ENCODE measurements around the gene ZNF532. TPM values are rescaled to one million over a fixed set of nuclear protein-coding genes. Genes with fewer than 3 reads are reported as not detected.
A peak's percentile ranks its signal among the peaks of the same experiment; 100 is the strongest.

Gene ZNF532
- total RNA-seq, 4 donors from 2014 or later, result 48.3 to 128 (median 96.2) TPM

DNA sequence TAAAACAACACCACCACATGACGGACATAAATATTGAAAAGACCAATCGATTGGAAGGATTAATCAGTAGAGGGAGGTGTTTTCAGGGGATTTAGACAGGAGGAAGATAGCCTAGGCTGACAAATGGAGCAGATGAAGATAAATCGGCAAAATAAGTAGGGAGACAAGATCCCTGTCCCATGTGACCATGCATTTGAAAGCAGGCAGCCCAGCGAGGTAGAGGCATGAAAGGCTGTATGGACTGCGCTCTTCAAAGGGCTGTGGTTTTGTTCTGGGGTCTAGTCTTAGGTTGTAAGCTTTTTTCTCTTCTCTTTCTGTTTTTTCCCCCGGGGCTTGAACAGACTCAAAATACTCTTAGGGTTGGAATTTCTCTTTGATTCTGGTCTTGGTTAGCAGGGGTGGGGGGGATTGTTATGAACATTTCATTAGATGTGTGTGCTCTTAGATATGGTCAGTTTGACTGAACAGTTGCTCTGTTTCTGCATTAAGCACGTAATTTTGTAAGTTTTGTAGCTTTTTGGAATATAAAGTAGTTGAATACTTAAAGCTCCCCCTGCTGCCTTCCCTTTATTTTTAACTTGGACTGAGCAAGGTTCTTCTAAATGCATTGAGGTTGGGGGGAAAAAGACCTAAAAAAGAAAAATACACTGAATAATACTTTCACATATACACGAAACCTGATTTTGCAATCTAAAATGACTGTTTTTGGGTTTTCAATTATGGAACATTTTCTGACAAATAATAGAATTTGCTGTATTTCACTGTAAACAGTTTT lies 32.2 kb downstream of the ZNF532 start:
- no peaks in the 10 kb centered on the region for H3K27me3 ChIP-seq
- no peaks in the 10 kb centered on the region for H3K9me3 ChIP-seq
- H3K4me1 ChIP-seq, result peaks cover 0 to 42% (median 0%) of the 10 kb centered on the region in 3 donors
- ATAC-seq, result no peak
- H3K4me3 ChIP-seq, result no peak overlapping the region
- H3K36me3 ChIP-seq, result peaks cover 0 to 21% of the 10 kb centered on the region in 2 donors
- no peak overlapping the region for H3K27ac ChIP-seq
- TF ChIP-seq POLR2AphosphoS5 (IDR thresholded peaks at IDR 0.05) (no peak), POLR2A (IDR thresholded peaks at IDR 0.05) (no peak), EP300 (IDR thresholded peaks at IDR 0.05) (no peak)
- TF ChIP-seq, protein P1, sequence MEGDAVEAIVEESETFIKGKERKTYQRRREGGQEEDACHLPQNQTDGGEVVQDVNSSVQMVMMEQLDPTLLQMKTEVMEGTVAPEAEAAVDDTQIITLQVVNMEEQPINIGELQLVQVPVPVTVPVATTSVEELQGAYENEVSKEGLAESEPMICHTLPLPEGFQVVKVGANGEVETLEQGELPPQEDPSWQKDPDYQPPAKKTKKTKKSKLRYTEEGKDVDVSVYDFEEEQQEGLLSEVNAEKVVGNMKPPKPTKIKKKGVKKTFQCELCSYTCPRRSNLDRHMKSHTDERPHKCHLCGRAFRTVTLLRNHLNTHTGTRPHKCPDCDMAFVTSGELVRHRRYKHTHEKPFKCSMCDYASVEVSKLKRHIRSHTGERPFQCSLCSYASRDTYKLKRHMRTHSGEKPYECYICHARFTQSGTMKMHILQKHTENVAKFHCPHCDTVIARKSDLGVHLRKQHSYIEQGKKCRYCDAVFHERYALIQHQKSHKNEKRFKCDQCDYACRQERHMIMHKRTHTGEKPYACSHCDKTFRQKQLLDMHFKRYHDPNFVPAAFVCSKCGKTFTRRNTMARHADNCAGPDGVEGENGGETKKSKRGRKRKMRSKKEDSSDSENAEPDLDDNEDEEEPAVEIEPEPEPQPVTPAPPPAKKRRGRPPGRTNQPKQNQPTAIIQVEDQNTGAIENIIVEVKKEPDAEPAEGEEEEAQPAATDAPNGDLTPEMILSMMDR (IDR thresholded peaks at IDR 0.05), result no peak
- 71% methylated on average over 7 of the region's 8 CpGs for WGBS, 2 donors (ENCODE audit: low coverage in 1 of 2)

DNA sequence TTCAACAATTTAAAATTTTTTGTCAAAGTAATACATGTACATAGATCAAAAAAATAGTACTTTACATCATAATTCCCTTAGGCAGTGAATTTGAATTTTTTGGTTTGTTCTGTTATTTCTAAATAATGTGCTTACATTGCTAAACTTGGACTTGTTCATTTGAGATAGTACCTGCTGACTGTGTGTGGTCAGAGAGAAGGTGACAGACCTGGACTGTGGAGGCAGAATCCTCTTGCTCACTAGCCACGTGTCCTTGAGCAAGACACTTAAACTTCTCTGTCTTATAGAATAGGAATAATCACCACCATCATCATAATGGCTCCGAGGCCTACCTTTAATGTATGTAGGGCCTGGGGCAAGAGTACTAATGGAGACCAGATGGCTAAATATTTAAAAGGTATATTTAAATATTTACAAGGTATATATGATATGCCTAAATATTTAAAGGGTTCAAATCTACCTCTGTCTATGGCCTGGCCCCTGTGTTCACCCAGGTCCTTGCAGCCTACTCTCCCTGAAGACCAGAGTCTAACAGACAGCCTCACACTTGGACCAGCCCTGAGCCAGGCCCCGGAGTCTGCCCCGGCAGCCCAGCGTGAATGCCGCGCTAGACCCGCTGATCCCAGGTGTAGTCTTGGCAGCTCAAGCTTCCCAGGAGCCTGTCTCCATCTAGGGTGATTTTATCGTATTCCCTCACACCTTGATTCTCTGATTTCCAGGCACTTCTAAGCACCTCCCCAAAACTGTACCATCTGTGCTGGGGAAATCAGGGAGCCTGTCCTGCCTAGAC lies 33.5 kb downstream of the ZNF532 start:
- no peak for ATAC-seq
- Histone ChIP-seq H3K27ac (no peak overlapping the region), H3K4me1 (peaks cover 0 to 31% (median 0%) of the 10 kb centered on the region in 3 donors)

DNA sequence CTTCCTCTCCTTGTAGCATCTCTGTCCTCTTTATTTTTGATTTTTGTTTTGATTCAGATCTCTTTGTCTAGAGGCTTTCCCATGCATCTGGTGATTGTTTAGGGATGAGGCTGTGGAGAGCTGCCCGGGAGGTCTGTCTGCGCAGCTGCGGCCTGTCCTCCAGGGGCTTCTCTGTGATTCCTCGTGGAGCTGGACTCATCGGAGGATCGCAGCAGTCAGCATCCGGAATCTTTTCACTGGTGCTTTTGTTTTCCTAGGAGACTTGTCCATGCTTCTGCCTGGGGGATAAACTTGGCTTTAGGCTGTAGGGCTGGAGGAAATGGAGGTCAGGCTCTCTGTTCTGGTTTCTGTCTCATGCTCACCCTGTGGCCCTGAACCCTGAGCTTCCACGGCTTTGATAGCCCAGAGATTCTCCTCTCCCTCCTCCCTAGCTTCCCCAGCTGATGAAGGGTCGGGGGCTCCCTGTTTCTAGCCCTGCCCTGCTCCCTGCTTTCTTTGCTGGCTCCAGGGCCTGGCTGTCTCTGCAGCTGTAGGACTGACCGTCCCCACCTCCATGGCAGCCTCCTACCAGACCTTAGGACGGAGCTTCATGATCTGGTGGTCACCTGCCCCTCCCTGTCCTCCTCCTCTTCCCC lies 35.5 kb downstream of the ZNF532 start:
- 74 to 80% methylated on average over 5 to 9 of the region's 11 CpGs for WGBS, 2 donors (ENCODE audit: low coverage in 1 of 2)
- H3K36me3 ChIP-seq, result peaks cover 0 to 30% of the 10 kb centered on the region in 2 donors
- no peak overlapping the region for H3K4me3 ChIP-seq
- no peak for ATAC-seq
- H3K27me3 ChIP-seq, result no peaks in the 10 kb centered on the region
- TF ChIP-seq, protein P1 (IDR thresholded peaks at IDR 0.05), result no peak
- TF ChIP-seq POLR2AphosphoS5 (IDR thresholded peaks at IDR 0.05), result no peak
- TF ChIP-seq EP300 (IDR thresholded peaks at IDR 0.05), result no peak
- TF ChIP-seq POLR2A (IDR thresholded peaks at IDR 0.05), result no peak
- peak overlapping the region in 1 of 4 donors; percentile 21 for H3K27ac ChIP-seq
- H3K4me1 ChIP-seq, result peaks cover 0 to 23% (median 0%) of the 10 kb centered on the region in 3 donors
- H3K9me3 ChIP-seq, result no peaks in the 10 kb centered on the region

More for the DNA sequence above, 33.5 kb downstream of the ZNF532 start:
- H3K9me3 ChIP-seq, result no peaks in the 10 kb centered on the region
- TF ChIP-seq POLR2AphosphoS5 (IDR thresholded peaks at IDR 0.05) (no peak), POLR2A (IDR thresholded peaks at IDR 0.05) (no peak), EP300 (IDR thresholded peaks at IDR 0.05) (no peak)
- TF ChIP-seq, protein P1 (IDR thresholded peaks at IDR 0.05), result no peak
- peaks cover 0 to 25% of the 10 kb centered on the region in 2 donors for H3K36me3 ChIP-seq
- no peaks in the 10 kb centered on the region for H3K27me3 ChIP-seq
- H3K4me3 ChIP-seq, result no peak overlapping the region
- WGBS, 2 donors (ENCODE audit: low coverage in 1 of 2), result 91 to 96% methylated on average over 8 to 9 of the region's 9 CpGs

DNA sequence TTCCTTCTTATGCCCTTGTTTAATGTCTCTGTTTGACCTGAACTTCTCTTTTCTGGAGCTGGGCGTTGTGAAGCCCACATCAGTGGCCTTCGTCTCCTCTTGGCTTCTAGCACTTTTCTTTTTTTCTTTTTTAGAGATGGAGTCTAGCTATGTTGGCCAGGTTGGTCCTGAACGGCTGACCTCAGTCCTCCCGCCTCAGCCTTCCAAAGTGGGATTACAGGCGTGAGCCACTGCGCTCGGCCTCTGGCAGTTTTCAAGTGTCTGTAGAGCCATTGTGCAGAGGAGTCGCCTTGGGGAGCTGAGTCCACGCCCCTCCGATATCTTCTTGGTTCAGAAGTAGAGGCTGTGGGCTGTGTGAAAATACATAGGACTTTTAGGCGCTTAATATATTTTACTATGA lies 36.5 kb downstream of the ZNF532 start:
- WGBS, 2 donors (ENCODE audit: low coverage in 1 of 2), result 87% methylated on average over 3 of the region's 11 CpGs; no CpG with 5 or more reads in 1 of the 2 donors
- no peaks in the 10 kb centered on the region for H3K9me3 ChIP-seq
- no peak overlapping the region for H3K4me3 ChIP-seq
- no peak for ATAC-seq
- H3K27ac ChIP-seq, result no peak overlapping the region
- TF ChIP-seq POLR2AphosphoS5 (IDR thresholded peaks at IDR 0.05) (no peak), POLR2A (IDR thresholded peaks at IDR 0.05) (no peak), EP300 (IDR thresholded peaks at IDR 0.05) (no peak)
- TF ChIP-seq, protein P1 (IDR thresholded peaks at IDR 0.05), result no peak
- peaks cover 0 to 40% of the 10 kb centered on the region in 2 donors for H3K36me3 ChIP-seq
- H3K4me1 ChIP-seq, result peaks cover 0 to 13% (median 0%) of the 10 kb centered on the region in 3 donors
- no peaks in the 10 kb centered on the region for H3K27me3 ChIP-seq
